ENCODE measurements around the gene MRC2.

The MRC2 gene, protein sequence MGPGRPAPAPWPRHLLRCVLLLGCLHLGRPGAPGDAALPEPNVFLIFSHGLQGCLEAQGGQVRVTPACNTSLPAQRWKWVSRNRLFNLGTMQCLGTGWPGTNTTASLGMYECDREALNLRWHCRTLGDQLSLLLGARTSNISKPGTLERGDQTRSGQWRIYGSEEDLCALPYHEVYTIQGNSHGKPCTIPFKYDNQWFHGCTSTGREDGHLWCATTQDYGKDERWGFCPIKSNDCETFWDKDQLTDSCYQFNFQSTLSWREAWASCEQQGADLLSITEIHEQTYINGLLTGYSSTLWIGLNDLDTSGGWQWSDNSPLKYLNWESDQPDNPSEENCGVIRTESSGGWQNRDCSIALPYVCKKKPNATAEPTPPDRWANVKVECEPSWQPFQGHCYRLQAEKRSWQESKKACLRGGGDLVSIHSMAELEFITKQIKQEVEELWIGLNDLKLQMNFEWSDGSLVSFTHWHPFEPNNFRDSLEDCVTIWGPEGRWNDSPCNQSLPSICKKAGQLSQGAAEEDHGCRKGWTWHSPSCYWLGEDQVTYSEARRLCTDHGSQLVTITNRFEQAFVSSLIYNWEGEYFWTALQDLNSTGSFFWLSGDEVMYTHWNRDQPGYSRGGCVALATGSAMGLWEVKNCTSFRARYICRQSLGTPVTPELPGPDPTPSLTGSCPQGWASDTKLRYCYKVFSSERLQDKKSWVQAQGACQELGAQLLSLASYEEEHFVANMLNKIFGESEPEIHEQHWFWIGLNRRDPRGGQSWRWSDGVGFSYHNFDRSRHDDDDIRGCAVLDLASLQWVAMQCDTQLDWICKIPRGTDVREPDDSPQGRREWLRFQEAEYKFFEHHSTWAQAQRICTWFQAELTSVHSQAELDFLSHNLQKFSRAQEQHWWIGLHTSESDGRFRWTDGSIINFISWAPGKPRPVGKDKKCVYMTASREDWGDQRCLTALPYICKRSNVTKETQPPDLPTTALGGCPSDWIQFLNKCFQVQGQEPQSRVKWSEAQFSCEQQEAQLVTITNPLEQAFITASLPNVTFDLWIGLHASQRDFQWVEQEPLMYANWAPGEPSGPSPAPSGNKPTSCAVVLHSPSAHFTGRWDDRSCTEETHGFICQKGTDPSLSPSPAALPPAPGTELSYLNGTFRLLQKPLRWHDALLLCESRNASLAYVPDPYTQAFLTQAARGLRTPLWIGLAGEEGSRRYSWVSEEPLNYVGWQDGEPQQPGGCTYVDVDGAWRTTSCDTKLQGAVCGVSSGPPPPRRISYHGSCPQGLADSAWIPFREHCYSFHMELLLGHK (N-terminal part only)

DNA sequence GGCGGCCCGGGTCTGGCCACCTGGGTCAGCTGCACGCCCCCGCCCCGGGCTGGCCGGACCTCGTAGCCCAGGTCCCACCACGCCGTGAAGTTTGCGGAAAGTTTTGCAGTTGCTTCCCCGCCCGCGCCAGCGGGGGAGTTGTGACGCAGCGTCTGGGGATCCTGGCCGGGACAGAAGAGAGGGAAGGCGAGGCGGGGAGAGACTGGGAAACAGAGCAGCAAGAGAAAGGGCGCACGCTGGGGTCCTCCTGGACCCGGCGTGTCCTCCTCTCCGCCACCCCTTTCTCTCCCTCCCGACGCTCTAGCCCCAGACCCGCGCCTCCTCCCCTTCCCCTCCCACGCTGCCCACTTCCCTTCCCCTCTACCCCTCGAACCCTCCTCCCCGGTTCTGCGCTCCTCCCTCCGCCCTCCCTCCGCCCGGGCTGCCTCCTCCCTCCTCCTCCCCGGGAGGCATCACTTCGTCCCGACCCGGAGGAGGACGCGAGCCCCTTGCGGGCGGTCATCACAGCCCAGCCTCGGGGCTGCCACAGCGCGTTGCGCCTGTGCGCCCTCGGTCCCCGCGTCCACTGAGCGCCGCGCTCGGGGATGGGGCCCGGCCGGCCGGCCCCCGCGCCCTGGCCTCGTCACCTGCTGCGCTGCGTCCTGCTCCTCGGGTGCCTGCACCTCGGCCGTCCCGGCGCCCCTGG is at the start of gene MRC2:
MRC2 (plus strand) TSS at position 452 of the 685 bp plus-strand sequence; CDS start at position 585, 133 bp downstream.
- TF ChIP-seq, protein P1, sequence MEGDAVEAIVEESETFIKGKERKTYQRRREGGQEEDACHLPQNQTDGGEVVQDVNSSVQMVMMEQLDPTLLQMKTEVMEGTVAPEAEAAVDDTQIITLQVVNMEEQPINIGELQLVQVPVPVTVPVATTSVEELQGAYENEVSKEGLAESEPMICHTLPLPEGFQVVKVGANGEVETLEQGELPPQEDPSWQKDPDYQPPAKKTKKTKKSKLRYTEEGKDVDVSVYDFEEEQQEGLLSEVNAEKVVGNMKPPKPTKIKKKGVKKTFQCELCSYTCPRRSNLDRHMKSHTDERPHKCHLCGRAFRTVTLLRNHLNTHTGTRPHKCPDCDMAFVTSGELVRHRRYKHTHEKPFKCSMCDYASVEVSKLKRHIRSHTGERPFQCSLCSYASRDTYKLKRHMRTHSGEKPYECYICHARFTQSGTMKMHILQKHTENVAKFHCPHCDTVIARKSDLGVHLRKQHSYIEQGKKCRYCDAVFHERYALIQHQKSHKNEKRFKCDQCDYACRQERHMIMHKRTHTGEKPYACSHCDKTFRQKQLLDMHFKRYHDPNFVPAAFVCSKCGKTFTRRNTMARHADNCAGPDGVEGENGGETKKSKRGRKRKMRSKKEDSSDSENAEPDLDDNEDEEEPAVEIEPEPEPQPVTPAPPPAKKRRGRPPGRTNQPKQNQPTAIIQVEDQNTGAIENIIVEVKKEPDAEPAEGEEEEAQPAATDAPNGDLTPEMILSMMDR (IDR thresholded peaks at IDR 0.05; ENCODE audit: low read depth, low read length, missing control alignments), result peak; percentile 12
- peak; percentile 84 for DNase-seq
- Histone ChIP-seq H3K36me3 (replicated peaks) (peaks cover 12% of the 10 kb centered on the region), H3K27me3 (replicated peaks) (no peaks in the 10 kb centered on the region), H3K4me3 (ENCODE audit: low read depth, low read length) (peak within 1 kb of the TSS; percentile 87), H3K27ac (peak within 1 kb of the TSS; percentile 89)
- in situ Hi-C loops (cut with HindIII; ENCODE audit: low pct_ligation_motif_present, low sequenced_read_pairs), result no loop called here

DNA sequence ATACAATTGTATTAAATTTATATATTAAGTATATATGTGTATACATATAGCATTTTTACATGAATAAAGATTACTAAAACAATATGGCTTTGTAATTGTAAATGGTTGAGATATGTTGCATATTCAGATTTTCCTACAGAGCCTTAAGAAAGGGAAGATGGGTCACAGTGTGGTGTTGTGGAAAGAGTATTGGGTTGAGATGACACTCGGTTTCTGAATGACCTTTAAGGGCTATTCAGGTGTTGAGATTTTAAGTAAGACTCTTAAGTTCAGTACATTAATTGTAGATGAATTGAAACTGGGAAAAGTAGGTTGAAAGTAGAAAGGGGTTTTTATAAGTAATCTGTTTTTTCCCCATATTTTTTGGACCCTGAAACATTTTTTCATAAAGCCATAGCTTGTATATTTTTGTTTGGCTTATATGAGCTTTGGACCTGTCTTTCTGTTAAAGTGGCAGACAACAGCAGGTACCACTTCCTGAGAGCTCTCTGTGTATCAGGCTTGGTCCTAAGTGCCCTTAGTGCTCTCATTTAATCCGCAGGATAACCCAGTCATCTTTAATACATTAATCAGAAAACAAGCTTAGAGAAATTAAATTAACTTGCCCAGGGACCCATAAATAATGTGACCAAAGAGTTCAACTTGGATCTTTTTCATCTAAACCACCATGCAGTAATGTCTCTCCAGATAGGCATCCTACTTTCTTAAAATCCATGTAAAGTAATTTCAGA is 48.5 kb upstream of the MRC2 start:
- TF ChIP-seq, protein P1 (IDR thresholded peaks at IDR 0.05; ENCODE audit: low read depth, low read length, missing control alignments), result no peak
- in situ Hi-C loops (cut with HindIII; ENCODE audit: low pct_ligation_motif_present, low sequenced_read_pairs), result no loop called here
- no peak overlapping the region for H3K27ac ChIP-seq
- DNase-seq, result no peak
- H3K36me3 ChIP-seq (replicated peaks), result peaks cover 7% of the 10 kb centered on the region
- H3K4me3 ChIP-seq (ENCODE audit: low read depth, low read length), result no peak overlapping the region
- no peaks in the 10 kb centered on the region for H3K27me3 ChIP-seq (replicated peaks)

DNA sequence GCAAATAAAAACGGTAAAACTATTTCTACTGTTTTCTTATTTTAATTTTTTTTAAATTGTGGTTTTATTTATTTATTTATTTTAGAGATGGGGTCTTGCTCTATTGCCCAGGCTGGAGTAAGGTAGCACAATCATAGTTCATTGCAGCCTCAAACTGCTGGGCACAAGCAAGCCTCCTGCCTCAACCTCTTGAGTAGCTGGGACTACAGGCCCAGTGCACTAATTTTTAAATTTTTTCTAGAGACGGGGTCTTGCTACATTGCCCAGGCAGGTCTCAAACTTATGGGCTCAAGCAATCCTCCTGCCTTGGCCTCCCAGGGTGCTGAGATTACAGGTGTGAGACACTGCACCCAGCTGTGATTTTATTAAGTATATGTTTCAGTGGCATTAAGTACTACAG is 46.5 kb upstream of the MRC2 start:
- TF ChIP-seq, protein P1 (IDR thresholded peaks at IDR 0.05; ENCODE audit: low read depth, low read length, missing control alignments), result no peak
- Histone ChIP-seq H3K27ac (no peak overlapping the region), H3K27me3 (replicated peaks) (no peaks in the 10 kb centered on the region), H3K4me3 (ENCODE audit: low read depth, low read length) (no peak overlapping the region), H3K36me3 (replicated peaks) (peaks cover 4% of the 10 kb centered on the region)
- in situ Hi-C loops (cut with HindIII; ENCODE audit: low pct_ligation_motif_present, low sequenced_read_pairs), result no loop called here
- DNase-seq, result no peak

DNA sequence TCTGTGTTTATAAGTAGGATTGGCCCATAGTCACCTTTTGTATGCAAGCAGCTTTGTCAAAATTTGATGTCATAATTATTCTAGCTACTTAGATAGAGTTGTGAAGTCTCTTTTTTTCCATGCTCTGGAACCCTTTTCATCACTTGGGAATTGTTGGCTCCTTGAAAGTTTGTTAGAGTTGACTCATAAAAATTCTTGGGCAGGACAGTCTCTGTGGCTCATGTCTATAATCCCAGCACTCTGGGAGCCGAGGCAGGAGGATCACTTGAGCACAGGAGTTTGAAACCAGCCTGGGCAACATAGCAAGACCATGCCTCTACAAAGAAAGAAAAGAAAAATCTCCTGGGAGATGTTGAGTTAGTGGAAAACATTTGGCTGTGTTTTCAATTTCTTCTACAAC is 45.7 kb upstream of the MRC2 start:
- Histone ChIP-seq H3K4me3 (ENCODE audit: low read depth, low read length) (no peak overlapping the region), H3K27me3 (replicated peaks) (no peaks in the 10 kb centered on the region), H3K27ac (no peak overlapping the region), H3K36me3 (replicated peaks) (peaks cover 8% of the 10 kb centered on the region)
- TF ChIP-seq, protein P1 (IDR thresholded peaks at IDR 0.05; ENCODE audit: low read depth, low read length, missing control alignments), result no peak
- DNase-seq, result no peak
- in situ Hi-C loops (cut with HindIII; ENCODE audit: low pct_ligation_motif_present, low sequenced_read_pairs), result no loop called here

Measured in brain microvascular endothelial cell (primary cell).